ENCODE data around the gene SLC38A3.

SLC38A3 gene

DNA sequence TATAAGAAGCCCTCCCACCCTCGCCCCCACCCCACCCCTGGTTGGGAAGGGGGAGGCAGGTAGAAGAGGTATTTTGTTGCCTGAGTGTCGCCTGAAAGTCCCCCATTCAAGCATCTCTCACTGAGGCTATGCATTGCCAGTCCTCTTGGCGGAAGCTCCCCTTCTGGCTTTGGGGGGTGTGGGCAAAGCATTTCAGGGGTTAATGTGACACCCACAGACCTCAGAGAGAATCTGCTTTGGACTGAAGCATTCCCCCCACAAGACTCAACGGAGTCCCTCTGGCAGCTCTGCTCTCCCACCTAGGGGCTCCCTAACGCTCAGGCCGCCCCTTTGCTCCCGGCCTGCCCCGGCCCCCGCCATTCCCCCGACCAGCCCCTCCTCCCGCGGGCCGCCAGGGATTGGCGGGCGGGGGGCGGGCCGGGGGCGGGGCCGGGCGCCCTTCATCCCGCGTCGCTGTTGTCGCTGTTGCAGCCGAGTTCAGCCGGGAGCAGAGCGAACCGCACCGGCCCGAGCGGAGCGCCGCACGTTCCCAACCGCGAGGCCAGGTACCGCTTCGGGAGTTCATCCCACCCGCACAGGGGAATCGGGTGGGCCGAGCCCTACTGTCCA lies at the start of gene SLC38A3:
Gene SLC38A3, plus strand, starts transcription at position 468 of the 609 bp plus-strand sequence. CDS start 8,929 bp downstream, outside the sequence.
- no peak for DNase-seq

- no peak for DNase-seq
Measured at GRCh38 chr3:50155491-50155878, 49.6 kb upstream of the SLC38A3 start.

DNA sequence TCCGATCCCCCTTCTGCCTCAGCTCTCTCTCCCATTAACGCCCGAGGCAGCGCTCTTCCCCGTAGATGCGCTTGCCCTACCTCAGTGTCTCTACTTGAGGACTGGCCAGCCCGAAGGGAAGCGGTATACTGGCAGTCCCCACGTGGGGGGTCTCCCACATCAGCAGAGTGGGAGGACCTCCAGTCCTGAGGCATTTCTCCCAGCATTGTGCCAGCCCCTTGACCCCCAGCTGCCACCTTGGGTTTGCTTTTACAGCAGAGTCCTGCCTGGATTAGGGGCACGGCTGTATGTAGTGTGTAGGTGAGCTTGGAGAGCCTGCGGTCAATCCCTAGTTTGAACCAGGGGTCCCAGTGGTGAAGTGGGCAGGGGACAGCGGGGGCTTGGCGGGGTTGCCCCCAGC lies 49.2 kb upstream of the SLC38A3 start:
- DNase-seq = no peak

DNA sequence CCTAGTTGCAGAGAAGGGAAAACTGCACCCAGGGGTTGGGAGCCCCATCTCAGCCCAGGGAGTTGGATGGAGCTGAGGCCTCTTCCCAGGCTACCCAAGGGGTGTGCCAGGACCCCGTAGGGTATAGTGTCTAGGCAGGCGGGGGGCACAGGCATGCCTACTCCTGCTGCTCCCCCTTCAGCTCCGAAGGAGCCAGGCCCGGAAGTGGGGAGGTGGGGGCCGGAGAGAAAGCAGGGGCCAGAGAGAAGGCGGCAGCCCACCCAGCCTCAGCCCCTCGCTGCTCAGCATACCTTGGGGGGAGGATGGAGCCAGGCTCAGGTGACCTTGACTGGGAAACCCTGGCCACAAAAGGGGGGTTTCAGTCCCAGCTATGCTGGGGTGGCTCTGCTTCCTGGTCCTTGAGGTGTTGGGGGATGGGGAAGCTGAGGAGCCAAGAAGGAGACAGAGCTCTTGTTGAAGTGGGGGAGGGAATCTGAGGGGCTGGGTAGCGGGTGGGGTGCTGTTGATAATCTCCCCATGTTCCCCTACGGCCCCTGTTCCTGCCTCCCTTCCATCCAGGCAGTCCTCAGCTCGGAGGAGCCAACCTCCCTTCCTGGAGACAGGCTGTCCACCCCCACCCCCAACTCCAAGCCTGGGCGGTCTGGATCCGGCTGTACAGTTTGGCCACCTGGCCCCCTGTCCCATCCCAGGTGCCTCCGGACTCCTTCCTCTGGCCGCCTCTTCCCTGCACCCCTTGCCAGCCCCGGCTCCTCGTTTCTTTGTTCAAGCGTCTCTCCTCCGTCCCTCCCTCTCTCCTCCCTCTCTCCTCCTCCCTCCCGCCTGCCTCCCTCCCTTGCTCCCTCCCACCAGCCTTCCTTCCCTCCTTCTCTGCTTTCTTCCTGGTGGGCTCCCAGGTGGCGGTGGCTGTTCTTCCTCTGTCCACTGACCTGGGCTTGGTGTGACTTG lies 48.2 kb upstream of the SLC38A3 start:
- DNase-seq = no peak

- peak in 1 of 2 experiments; percentile 45 for DNase-seq
Measured at GRCh38 chr3:50157827-50158529, 47.1 kb upstream of the SLC38A3 start.

- no peak for DNase-seq
Measured at GRCh38 chr3:50158530-50159146, 46.4 kb upstream of the SLC38A3 start.

DNA sequence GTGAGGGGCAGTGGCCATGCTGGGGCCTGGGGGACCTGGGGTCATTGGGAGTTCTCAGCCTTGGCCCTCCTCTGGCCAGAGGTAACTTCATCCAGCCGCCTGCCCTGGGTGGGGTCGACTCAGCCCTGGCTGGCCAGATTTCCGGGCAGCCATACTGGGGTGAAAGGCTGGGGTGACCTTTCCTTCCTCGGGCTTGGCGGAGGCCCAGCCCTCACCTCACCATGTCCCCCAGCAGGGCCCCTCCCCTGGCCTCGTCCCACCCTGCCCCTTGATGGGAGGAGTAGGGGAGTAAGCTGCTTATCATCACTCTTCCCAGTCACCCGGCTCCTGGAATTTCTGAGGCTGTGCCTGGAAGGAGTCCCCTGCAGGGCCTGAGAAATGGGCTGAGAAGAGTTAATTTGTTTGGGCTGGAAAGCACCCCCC lies 44.5 kb upstream of the SLC38A3 start:
- no peak for DNase-seq

- DNase-seq = no peak
Measured at GRCh38 chr3:50161320-50161719, 43.8 kb upstream of the SLC38A3 start.

- no peak for DNase-seq
Measured at GRCh38 chr3:50162034-50162883, 42.8 kb upstream of the SLC38A3 start.

DNA sequence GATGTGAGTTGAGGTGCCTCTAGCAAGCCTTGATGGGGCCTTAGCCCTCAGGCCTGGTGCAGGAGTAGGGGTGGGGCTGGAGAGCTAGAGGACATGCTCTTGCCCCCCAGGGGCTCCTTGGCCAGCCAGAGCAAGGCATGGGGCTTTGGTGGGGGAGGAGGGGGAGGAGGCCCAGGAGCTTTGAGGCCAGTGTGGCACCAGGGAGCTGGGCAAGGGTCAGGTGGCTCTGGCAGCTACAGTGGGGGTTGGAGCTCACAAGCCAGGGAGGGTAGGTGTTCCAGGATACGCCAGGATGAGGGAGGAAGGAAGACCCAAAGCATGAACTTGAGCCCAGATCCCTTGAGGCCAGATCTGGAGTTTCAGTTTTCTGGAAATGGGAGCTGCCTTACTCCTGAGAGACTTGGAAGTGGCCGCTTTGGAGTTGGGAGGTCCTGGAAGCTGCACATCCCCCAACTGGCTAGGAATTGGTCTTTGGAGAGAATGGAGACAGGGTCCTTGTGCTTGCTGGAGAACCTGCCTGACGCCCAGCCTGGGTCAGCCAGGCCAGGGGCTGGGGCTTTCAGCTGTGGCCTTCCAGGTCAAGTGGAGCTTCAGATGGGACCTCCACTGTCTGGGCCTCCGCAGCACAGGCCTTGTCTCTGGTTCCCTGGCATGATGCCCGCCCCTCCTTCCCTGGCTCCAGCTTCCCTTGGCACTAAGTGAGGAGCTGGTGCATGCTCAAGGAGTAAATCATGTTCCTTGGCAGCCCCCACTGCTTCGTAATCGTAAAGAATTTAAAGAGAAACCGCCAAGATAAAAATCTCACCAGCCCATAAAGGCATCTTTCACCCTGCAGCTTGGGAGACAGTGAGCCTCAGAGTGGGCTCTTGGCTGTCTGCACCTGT lies 41.3 kb upstream of the SLC38A3 start:
- DNase-seq = peak; percentile 64 to 88

- DNase-seq = no peak
Measured at GRCh38 chr3:50164481-50164880, 40.6 kb upstream of the SLC38A3 start.

GRCh38 chr3:50164984-50165909 lies 39.8 kb upstream of the SLC38A3 start:
- DNase-seq = peak in 1 of 2 experiments; percentile 81

- no peak for DNase-seq
Measured at GRCh38 chr3:50165910-50166538, 39.0 kb upstream of the SLC38A3 start.

GRCh38 chr3:50166620-50167019 lies 38.5 kb upstream of the SLC38A3 start:
- DNase-seq = no peak

- no peak for DNase-seq
Measured at GRCh38 chr3:50167069-50167840, 37.8 kb upstream of the SLC38A3 start.

DNA sequence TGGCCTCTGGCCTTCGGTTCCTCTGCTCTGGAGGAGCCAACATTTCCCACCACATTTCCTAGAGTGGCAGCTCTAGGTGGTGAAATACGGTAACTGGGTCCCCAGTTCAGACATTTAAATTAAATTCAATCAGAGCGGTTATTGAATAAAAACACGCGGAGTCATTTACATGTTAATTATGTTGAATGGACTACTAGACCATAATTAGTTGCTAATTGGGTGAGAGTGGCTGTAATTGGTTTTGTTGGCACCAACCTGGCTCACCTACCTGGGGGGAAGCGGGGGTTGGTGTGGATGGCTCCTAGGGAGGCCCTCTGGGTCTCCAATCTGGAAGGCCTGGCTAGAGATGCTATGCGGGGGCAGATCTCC lies 37.2 kb upstream of the SLC38A3 start:
- no peak for DNase-seq

- no peak for DNase-seq
Measured at GRCh38 chr3:50168388-50168787, 36.7 kb upstream of the SLC38A3 start.

DNA sequence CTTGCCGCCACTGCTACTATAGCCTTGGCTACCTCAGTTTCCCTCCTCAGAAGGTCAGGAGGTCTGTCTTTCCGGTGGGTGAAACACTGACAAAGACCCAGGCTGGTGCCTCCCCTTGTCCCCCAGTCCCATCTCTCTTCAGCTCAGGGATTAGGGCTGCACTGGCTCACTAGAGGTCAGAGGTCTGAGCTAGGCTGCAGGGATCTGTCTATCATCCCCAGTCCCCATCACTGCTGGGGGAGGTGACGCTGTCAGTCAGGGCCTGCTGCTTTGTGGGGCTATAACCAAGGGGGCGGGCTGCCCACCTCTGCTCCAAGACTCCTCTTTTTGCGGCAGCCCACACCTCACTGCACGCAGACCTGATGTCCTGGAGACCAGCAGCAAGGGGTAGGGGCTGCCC lies 36.3 kb upstream of the SLC38A3 start:
- no peak for DNase-seq

Measured in NCI-H446 (cell line).